ENCODE measurements around the gene DPM3. TPM values are rescaled to one million over a fixed set of nuclear protein-coding genes. Genes with fewer than 3 reads are reported as not detected.

Gene DPM3
- total and polyA plus RNA-seq, 2 of the 4 experiments (the other 2 are of a cell fraction): 29.0 to 129 TPM

DNA sequence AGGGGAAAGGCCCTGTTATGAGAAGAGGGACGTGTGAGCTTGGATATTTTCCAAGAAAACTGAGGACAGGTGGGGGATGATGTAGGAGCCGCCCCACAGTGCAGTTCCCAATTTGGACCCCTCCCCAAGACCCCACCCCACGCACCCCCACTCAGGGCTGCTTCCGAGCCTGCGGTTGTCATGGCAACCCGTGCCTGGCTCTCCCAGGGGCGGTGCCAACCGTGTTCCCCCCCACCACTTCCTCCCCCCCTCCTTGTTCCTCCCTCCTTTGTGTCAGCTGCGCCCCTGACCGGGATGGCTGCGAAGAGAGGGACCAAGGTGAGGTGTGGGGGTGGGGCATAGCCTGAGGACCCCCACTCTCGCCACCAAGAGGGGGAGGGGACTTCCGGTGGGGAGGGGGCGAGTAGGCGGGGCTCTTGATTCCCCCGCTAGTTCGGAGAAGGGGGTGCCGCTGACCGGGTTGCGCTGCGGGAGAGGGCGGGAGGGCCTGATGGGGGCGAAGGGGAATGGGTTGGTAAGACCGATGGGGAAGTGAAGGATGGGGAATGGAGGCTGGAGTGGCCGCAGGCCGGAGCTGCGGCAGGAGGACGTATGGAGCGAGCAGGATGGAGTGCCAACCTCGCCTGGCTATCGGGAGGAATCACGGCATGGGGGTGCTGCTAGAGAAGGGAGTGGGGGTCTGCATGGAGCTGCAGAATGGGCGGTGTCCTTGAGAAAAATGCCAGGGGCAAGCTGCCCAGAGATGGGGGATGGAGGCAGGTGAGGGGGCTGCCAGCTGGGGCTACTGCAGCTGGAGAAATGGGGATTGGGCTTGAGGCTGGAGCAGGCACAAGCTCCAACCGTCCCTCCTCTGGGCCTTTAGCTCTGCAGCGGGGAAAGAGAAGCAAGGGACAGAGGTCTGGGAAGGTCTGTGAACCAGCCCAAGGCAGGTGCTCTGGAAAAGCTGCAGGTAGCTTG is 34.3 kb upstream of the DPM3 start (continued):
- TF ChIP-seq RAD21 (IDR thresholded peaks at IDR 0.05; ENCODE audit: low read length) (no peak), BHLHE40 (IDR thresholded peaks at IDR 0.05; ENCODE audit: low read depth, low read length) (no peak)
